Mesodermal cell (in vitro differentiated cells): ENCODE data around the gene TPP1.

Experiments used
- H3K27ac ChIP-seq: 2 replicates; pipeline ENCODE4 v1.7.0; 2013; ENCODE audit warnings: mild to moderate bottlenecking, low read depth, low read length, moderate library complexity; ENCODE audit not compliant: severe bottlenecking
- H3K36me3 ChIP-seq: 2 replicates; pipeline ENCODE4 v1.7.1; 2013; ENCODE audit warnings: mild to moderate bottlenecking, low read length, moderate library complexity; ENCODE audit not compliant: control insufficient read depth, insufficient read depth
- H3K4me1 ChIP-seq: one replicate; pipeline ENCODE4 v1.7.1; 2013; ENCODE audit warnings: mild to moderate bottlenecking, low read length; ENCODE audit not compliant: insufficient read depth, control insufficient read depth, poor library complexity, severe bottlenecking
- H3K4me3 ChIP-seq: 2 replicates; pipeline ENCODE4 v1.7.0; 2013; ENCODE audit warnings: low read length, control low read depth, mild to moderate bottlenecking; ENCODE audit not compliant: insufficient read depth, poor library complexity, severe bottlenecking; ENCODE audit errors: extremely low read depth
- H3K9me3 ChIP-seq: 2 replicates; pipeline ENCODE4 v1.7.1; 2013; ENCODE audit warnings: mild to moderate bottlenecking, low read length, moderate library complexity; ENCODE audit not compliant: control insufficient read depth
- WGBS, 2 experiments: methylation state at CpG; one replicate each; pipeline ENCODE4 v1.1.5; 2013; ENCODE audit warnings: missing lambda C conversion rate in 2 of 2; ENCODE audit not compliant: insufficient coverage in 2 of 2; 5-methylcytosine and 5-hydroxymethylcytosine counted together

TPP1 gene

DNA sequence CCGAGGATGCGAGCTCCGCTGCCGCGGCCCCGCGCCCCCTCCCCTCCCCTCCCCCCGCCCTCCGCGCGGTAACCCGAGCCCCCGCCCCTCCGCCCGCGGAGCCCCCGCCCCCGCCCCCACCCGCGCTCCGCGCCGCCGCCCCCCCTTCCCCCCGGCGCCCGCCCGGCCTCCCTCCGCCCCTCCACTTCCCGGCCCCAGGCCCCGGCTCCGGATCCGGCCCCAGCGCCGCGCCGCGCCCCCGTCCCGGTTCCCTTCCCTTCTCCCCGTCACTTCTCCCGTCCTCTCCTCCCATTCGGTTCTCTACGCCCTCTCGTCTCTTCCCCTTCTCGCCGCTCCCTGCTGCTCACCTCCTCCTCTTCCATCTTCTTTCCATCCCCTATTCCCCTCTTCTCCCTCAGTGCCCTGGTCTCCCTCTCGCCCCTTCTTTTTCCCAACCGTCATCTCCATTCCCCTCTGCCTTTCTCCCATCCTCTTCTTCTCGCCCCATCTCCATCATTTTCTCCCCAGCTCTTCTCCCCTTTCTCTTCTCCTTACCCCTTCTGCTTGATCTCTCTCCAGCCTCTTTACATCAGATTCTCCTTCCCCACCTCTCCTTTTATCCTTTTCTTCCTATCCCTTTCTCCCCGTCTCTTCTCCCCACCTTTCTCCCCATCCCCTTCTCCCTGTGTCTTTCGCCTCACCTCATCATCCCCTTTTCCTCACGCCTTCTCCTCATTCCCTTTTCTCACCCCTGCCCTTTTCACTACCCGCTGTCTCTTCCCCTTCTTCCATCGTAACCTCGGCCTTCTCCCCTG, 36.8 kb upstream of the TPP1 start, which contains the start of gene DCHS1:
TSS of gene DCHS1 (minus strand) at position 20 of the 794 bp plus-strand sequence. CDS start 14,196 bp downstream, outside the sequence.
- 5 to 6% methylated on average over 22 to 25 of the region's 56 CpGs for WGBS, 2 experiments
- peak within 1 kb of the TSS; percentile 54 for H3K4me3 ChIP-seq
- peaks cover 25% of the 10 kb centered on the region for H3K4me1 ChIP-seq
- no peaks in the 10 kb centered on the region for H3K9me3 ChIP-seq
- H3K27ac ChIP-seq = peak within 1 kb of the TSS; percentile 43
- H3K36me3 ChIP-seq = peaks cover 8% of the 10 kb centered on the region

DNA sequence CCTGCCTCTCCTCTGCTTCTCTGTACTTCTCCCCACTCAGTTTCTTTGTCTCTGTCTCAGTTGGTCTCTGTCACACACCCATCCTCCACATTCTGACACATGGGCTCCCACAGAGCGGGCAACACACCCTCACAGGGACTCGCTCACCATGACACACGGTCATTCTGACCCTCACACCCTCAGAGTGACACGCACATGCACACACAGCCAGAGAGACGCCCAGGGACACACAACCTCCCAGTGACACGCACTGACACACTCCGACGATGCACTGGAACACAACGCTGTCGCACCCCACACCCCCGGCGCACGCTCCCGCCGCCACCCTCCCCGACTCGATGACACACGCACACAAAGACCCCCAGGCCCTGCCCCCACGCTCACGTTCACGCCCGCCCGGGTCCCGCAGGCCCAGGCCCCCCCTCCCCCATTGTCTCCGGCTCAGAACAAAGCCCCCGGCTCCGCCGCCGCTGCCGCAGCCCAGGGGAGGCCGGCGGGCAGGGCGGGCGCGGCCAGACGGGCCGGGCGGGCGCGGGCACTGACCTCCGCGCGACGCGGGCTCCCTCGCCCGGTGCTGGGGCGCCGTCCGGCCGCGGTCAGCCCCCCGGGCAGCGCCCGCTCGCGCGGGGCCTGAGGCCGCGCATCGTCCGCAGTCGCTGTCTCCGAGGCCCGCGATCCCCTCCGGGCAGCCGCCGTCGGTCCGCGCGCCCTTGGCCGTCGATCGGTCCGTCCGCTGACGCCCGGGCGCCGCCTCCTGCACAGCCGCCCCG, 36.0 kb upstream of the TPP1 start:
- Histone ChIP-seq H3K4me1 (peaks cover 25% of the 10 kb centered on the region), H3K36me3 (peaks cover 9% of the 10 kb centered on the region), H3K27ac (no peak overlapping the region), H3K9me3 (no peaks in the 10 kb centered on the region), H3K4me3 (peak overlapping the region; percentile 54)
- 5 to 6% methylated on average over 14 to 43 of the region's 84 CpGs for WGBS, 2 experiments

DNA sequence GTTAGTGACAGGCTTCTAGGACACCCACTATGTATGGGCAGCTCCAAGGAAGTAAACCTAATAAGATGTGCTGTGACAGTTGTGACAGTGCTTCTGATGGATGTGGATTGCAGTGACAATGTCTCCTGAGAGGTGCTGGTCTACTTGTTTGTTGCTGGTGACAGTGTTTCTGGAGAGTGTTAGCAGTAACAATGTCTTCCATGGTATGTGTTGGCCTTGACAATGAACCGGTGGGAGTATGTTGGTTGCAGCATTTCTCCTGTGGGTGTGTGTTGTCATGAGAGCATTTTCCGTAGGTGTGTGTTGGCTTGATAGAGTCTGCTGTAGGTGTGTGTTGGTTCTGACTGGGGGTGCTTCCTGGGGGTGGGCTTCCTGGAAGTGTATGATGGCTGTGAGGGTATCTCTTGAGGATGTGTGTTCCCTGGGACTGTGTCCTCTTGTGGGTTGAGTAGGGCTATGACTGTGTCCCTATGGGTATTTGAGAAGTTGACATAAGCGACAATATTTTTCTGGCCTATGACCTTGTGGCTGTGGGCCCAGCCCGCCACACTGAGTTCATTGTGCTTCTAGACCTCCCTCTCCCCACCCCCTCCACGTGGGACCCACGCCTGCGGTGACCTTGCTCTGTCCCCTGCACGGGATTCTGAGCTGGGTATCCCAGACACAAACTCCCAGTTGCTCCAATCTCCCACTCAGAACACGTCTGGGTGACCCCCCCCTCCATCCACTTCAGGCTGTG, 35.2 kb upstream of the TPP1 start:
- Histone ChIP-seq H3K4me1 (peaks cover 25% of the 10 kb centered on the region), H3K27ac (no peak overlapping the region), H3K9me3 (no peaks in the 10 kb centered on the region), H3K36me3 (peaks cover 17% of the 10 kb centered on the region), H3K4me3 (peak overlapping the region; percentile 54)
- 59 to 70% methylated on average over 8 of the region's 9 CpGs for WGBS, 2 experiments

DNA sequence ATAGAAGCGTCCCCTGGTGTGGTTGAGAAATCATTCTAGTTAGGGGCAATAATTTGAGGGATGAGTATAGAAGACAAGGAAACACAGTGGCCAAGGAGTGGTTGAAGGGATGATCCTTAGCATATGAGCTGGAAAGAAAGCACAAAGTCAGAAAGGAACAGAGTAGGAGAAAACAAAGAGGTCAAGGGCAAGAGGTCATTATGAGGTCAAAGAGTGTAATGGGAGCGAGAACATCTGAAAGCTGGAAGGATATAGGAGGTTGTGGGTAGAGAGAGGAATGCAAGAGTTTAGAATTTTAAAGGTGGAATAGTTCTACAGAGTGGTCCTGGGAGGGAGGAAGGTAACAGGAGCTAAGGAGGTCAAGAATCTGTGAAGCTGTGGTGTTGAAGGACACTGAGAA, 34.4 kb upstream of the TPP1 start:
- Histone ChIP-seq H3K9me3 (no peaks in the 10 kb centered on the region), H3K27ac (no peak overlapping the region), H3K36me3 (peaks cover 25% of the 10 kb centered on the region), H3K4me3 (no peak overlapping the region), H3K4me1 (peaks cover 25% of the 10 kb centered on the region)
- 94 to 100% methylated on average over 2 of the region's 2 CpGs for WGBS, 2 experiments

DNA sequence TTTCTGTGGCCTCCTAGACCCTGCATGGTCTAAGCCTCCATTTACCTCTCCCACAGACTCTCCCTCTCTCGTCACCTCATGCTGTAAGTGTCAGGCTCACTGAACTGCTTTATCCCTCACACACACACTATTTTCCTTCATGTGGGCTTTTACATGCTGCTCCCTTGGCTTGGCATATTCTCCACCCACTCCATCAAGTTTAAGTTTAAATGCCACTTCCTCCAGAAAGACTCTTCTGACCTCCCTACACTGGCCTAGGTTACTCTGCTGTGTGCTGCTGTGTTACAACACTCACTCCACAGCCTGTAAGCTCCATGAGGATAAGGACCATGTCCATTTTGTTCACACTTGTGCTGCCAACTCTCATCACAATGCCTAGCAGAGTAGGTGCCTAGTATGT, 33.9 kb upstream of the TPP1 start:
- Histone ChIP-seq H3K4me3 (no peak overlapping the region), H3K36me3 (peaks cover 25% of the 10 kb centered on the region), H3K9me3 (no peaks in the 10 kb centered on the region), H3K4me1 (peaks cover 25% of the 10 kb centered on the region), H3K27ac (no peak overlapping the region)
- 100% methylated on average over 1 of the region's 1 CpG for WGBS, 2 experiments

DNA sequence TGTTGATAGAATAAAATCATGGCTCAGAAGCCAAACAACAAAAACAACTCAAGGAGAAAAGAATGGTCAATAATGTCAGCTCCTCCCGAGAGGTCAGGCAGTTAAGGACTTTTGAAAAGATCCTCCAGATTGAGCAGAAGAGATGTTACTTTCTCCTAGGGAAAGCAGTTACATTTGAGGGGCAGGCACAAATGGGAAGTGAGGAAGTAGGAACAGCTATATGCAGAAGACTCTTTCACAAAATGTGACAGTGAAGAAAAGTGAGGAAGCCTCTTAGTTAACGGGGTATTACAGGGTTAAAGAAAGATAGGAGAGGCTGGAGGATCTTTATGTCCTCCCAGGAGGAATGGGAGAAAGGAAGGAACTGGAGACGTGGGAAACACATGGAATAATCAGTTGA, 33.0 kb upstream of the TPP1 start:
- H3K4me3 ChIP-seq = no peak overlapping the region
- no peak overlapping the region for H3K27ac ChIP-seq
- H3K4me1 ChIP-seq = peaks cover 30% of the 10 kb centered on the region
- 69 to 86% methylated on average over 2 to 3 of the region's 3 CpGs for WGBS, 2 experiments
- H3K36me3 ChIP-seq = peaks cover 25% of the 10 kb centered on the region
- H3K9me3 ChIP-seq = no peaks in the 10 kb centered on the region

DNA sequence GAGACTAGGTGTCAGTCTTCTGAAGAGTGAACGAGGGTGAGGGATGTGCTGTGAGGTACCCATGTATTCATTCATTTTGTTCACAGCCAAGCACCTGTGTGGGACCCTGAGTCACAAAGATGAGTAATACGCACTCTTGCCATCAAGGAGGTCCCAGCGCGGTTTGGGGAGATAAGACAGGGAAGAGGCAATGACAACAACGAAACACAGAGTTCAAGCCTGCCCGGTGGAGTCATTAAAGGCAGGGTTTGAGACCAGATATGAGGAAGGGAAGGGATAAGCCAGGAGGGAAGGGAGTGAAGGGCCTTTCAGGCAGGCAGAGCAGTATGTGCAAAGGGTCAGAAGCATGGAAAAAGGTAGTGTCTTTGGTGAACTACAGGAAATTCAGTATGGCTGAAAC, 31.8 kb upstream of the TPP1 start:
- H3K4me1 ChIP-seq = peaks cover 27% of the 10 kb centered on the region
- peaks cover 25% of the 10 kb centered on the region for H3K36me3 ChIP-seq
- no peaks in the 10 kb centered on the region for H3K9me3 ChIP-seq
- no peak overlapping the region for H3K27ac ChIP-seq
- 82 to 84% methylated on average over 6 of the region's 6 CpGs for WGBS, 2 experiments
- no peak overlapping the region for H3K4me3 ChIP-seq

GRCh38 chr11:6650104-6650503, 30.9 kb upstream of the TPP1 start:
- Histone ChIP-seq H3K36me3 (peaks cover 30% of the 10 kb centered on the region), H3K4me3 (no peak overlapping the region), H3K27ac (no peak overlapping the region), H3K4me1 (peaks cover 27% of the 10 kb centered on the region), H3K9me3 (no peaks in the 10 kb centered on the region)

GRCh38 chr11:6648501-6648900, 29.3 kb upstream of the TPP1 start:
- no peaks in the 10 kb centered on the region for H3K9me3 ChIP-seq
- H3K4me3 ChIP-seq = no peak overlapping the region
- WGBS, 2 experiments = 80% methylated on average over 1 of the region's 1 CpG
- no peak overlapping the region for H3K27ac ChIP-seq
- H3K4me1 ChIP-seq = peaks cover 25% of the 10 kb centered on the region
- H3K36me3 ChIP-seq = peaks cover 41% of the 10 kb centered on the region

DNA sequence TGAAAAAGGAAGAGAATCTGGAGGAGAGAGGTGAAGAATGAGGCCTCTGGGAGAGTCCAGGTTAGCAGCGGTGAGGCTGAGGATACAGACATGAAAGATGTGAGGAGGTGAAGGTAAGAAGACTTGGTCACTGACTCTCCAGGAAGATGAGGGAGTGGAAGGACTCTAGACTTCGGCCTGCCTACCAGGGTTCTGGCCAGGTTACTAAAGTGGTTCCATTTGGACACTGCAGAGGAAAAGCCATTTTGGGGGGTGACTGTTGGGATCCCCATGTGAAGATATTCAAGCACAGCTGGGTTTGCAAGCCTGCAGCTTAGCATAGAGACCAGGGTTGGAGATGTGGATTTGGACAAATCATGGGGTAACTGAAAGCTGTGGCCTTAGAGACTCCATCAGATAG, 28.6 kb upstream of the TPP1 start:
- Histone ChIP-seq H3K4me3 (no peak overlapping the region), H3K4me1 (peaks cover 31% of the 10 kb centered on the region), H3K9me3 (no peaks in the 10 kb centered on the region), H3K27ac (no peak overlapping the region), H3K36me3 (peaks cover 37% of the 10 kb centered on the region)
- 90 to 100% methylated on average over 2 of the region's 2 CpGs for WGBS, 2 experiments
